Ishikawa (cell line): ENCODE data around the gene ALDH1B1.

Experiments
- CEBPB ChIP-seq: IDR thresholded peaks from 2 replicates; pipeline ENCODE4 v1.6.1; 2012
- CREB1 ChIP-seq: IDR thresholded peaks from 2 replicates; pipeline ENCODE4 v1.6.1; 2012; ENCODE audit warnings: low read depth
- EGR1 ChIP-seq: IDR thresholded peaks from 2 replicates; pipeline ENCODE4 v1.6.1; 2012
- EP300 ChIP-seq: IDR thresholded peaks from 2 replicates; pipeline ENCODE4 v1.6.1; 2012; ENCODE audit warnings: borderline replicate concordance
- FOXM1 ChIP-seq: IDR thresholded peaks from 2 replicates; pipeline ENCODE4 v1.6.1; 2012; ENCODE audit warnings: low read depth, borderline replicate concordance
- MAX ChIP-seq: IDR thresholded peaks from 2 replicates; pipeline ENCODE4 v1.6.1; 2012
- NFIC ChIP-seq: IDR thresholded peaks from 2 replicates; pipeline ENCODE4 v1.6.1; 2012
- RAD21 ChIP-seq: IDR thresholded peaks from 2 replicates; pipeline ENCODE4 v1.6.1; 2012; ENCODE audit warnings: low read depth
- REST ChIP-seq: IDR thresholded peaks from 2 replicates; pipeline ENCODE4 v1.6.1; 2012; ENCODE audit warnings: low read depth, mild to moderate bottlenecking
- TAF1 ChIP-seq: IDR thresholded peaks from 2 replicates; pipeline ENCODE4 v1.6.1; 2012; ENCODE audit warnings: low read depth, mild to moderate bottlenecking
- TCF12 ChIP-seq: IDR thresholded peaks from 2 replicates; pipeline ENCODE4 v1.6.1; 2012; ENCODE audit warnings: low read depth
- TEAD4 ChIP-seq: IDR thresholded peaks from 2 replicates; pipeline ENCODE4 v1.6.1; 2012
- USF1 ChIP-seq: IDR thresholded peaks from 2 replicates; pipeline ENCODE4 v1.6.1; 2012
- YY1 ChIP-seq: IDR thresholded peaks from 2 replicates; pipeline ENCODE4 v1.6.1; 2012; ENCODE audit warnings: low read depth
- ZBTB7A ChIP-seq: IDR thresholded peaks from 2 replicates; pipeline ENCODE4 v1.6.1; 2012; ENCODE audit warnings: low read depth

Gene ALDH1B1

GRCh38 chr9:38387066-38387465, 5.4 kb upstream of the ALDH1B1 start:
- no peak for TF ChIP-seq EP300
- no peak for TF ChIP-seq CEBPB
- no peak for TF ChIP-seq ZBTB7A
- TF ChIP-seq MAX: no peak
- no peak for TF ChIP-seq TAF1

GRCh38 chr9:38387751-38388150, 4.8 kb upstream of the ALDH1B1 start:
- TF ChIP-seq REST (no peak), EGR1 (no peak), TAF1 (no peak), YY1 (no peak), TEAD4 (no peak), MAX (no peak), FOXM1 (no peak), USF1 (no peak), EP300 (no peak)

GRCh38 chr9:38388283-38389223, 3.9 kb upstream of the ALDH1B1 start:
- TF ChIP-seq CEBPB (peak; percentile 66; the same call in 1 of the 2 replicates), MAX (peak; percentile 43; the same call in 1 of the 2 replicates), YY1 (no peak)

- no peak for TF ChIP-seq TCF12
- no peak for TF ChIP-seq TEAD4
- TF ChIP-seq TAF1: no peak
- no peak for TF ChIP-seq EGR1
- TF ChIP-seq EP300: no peak
- TF ChIP-seq MAX: no peak
- TF ChIP-seq ZBTB7A: no peak
- TF ChIP-seq CEBPB: no peak
These were observed 3.2 kb upstream of the ALDH1B1 start for GRCh38 chr9:38389313-38389712.

GRCh38 chr9:38390442-38390841, 2.1 kb upstream of the ALDH1B1 start:
- no peak for TF ChIP-seq RAD21
- no peak for TF ChIP-seq NFIC
- no peak for TF ChIP-seq TCF12
- TF ChIP-seq REST: no peak
- no peak for TF ChIP-seq CREB1
- TF ChIP-seq CEBPB: no peak
- TF ChIP-seq ZBTB7A: no peak
- TF ChIP-seq TEAD4: no peak
- TF ChIP-seq MAX: no peak
- no peak for TF ChIP-seq EGR1
- no peak for TF ChIP-seq USF1
- TF ChIP-seq FOXM1: no peak

GRCh38 chr9:38390851-38391250, 1.7 kb upstream of the ALDH1B1 start:
- TF ChIP-seq TAF1 (no peak), EP300 (no peak), EGR1 (no peak), YY1 (no peak)
